ENCODE measurements around the gene CCR4. TPM values are rescaled to one million over a fixed set of nuclear protein-coding genes. Genes with fewer than 3 reads are reported as not detected.

The CCR4 gene
- not detected in 2 replicates for total RNA-seq

GRCh38 chr3:32951410-32951811 is at the start of gene CCR4:
CCR4 (plus strand) TSS chr3:32951644; CDS start chr3:32953423, 1,779 bp downstream.

Other genes starting within 250 kb of the CCR4 start
- gene TRIM71, start 133.6 kb upstream of the CCR4 start, total RNA-seq = 0.24 TPM in 1 of 2 replicates, not detected in the other
- gene GLB1, start 145.5 kb downstream of the CCR4 start, total RNA-seq = 66.7 and 85.9 TPM in 2 replicates
- gene TMPPE, start 145.5 kb downstream of the CCR4 start, total RNA-seq = 4.5 and 6.7 TPM in 2 replicates
- gene CRTAP, start 162.4 kb downstream of the CCR4 start, total RNA-seq = 183 and 256 TPM in 2 replicates

Data from tracheal epithelial cell (primary cell).